B cell (primary cell): Measurements from ENCODE around the gene NAALADL1. TPM values are rescaled to one million over a fixed set of nuclear protein-coding genes. Genes with fewer than 3 reads are reported as not detected.

Experiments used
- ATAC-seq: fragments of 200-7000 bp; cut with Tn5 transposase; one replicate; pipeline ENCODE4 v1.10.0; 2021; ENCODE audit warnings: low read depth, mild to moderate bottlenecking, moderate number of reproducible peaks, moderate library complexity
- CTCF ChIA-PET: fragments of 350-600 bp; sonication (Branson Sonifier 250); formaldehyde crosslinking; loops from one replicate; lab custom pipeline; 2021; ENCODE audit warnings: antibody characterized with exemption, inconsistent platforms; lab: Charles Lee
- POLR2A ChIA-PET: fragments of 350-600 bp; sonication (Branson Sonifier 250); formaldehyde crosslinking; loops from one replicate; lab custom pipeline; 2021; ENCODE audit warnings: antibody characterized with exemption; lab: Charles Lee
- DNase-seq: peaks from one replicate; pipeline ENCODE4 v3.0.0; 2013
- H2AFZ ChIP-seq: 2 replicates; pipeline ENCODE4 v1.6.1; 2012; ENCODE audit warnings: mild to moderate bottlenecking, low read depth, low read length; ENCODE audit not compliant: insufficient read depth, poor library complexity, severe bottlenecking
- H3K27ac ChIP-seq, 2 donors: 1 replicate in 1 of 2; 2 replicates in 1 of 2; pipeline ENCODE4 v1.5.1; 2012 to 2013; ENCODE audit warnings: low read length in 2 of 2, mild to moderate bottlenecking in 2 of 2, moderate library complexity in 1 of 2
- H3K27me3 ChIP-seq, 4 experiments: fragments of 200-600 bp in 1 of 4; sonication (generic) in 1 of 4; replicated peaks in 1 of 4; 1 replicate in 2 of 4; 2 replicates in 2 of 4; pipeline versions ENCODE4 v1.6.1 to v1.7.0; 2013 to 2016; ENCODE audit warnings: low read length in 3 of 4, mild to moderate bottlenecking in 2 of 4, mixed read lengths in 1 of 4, moderate library complexity in 1 of 4; ENCODE audit not compliant: insufficient read depth in 4 of 4, control insufficient read depth in 3 of 4; ENCODE audit errors: control extremely low read depth in 1 of 4
- H3K36me3 ChIP-seq, 2 experiments: replicated peaks in 1 of 2; 1 replicate in 1 of 2; 2 replicates in 1 of 2; pipeline versions ENCODE4 v1.6.1 to v1.7.1; 2013; ENCODE audit warnings: low read length in 1 of 2; ENCODE audit not compliant: insufficient read depth in 2 of 2, control insufficient read depth in 1 of 2; ENCODE audit errors: control extremely low read depth in 1 of 2, extremely low read depth in 1 of 2
- H3K4me1 ChIP-seq, 2 donors: fragments of 200-600 bp in 1 of 2; sonication (generic) in 1 of 2; 1 replicate in 1 of 2; 2 replicates in 1 of 2; pipeline versions ENCODE4 v1.5.1 to v1.6.1; 2013 to 2017; ENCODE audit warnings: low read length in 2 of 2; ENCODE audit not compliant: control insufficient read depth in 2 of 2, insufficient read depth in 2 of 2
- H3K4me2 ChIP-seq: replicated peaks from 2 replicates; pipeline ENCODE3; 2012; ENCODE audit warnings: mild to moderate bottlenecking, low read depth, low read length; ENCODE audit not compliant: poor library complexity, severe bottlenecking
- H3K4me3 ChIP-seq, 5 experiments: fragments of 200-600 bp in 1 of 5; sonication (generic) in 1 of 5; 1 replicate in 3 of 5; 2 replicates in 2 of 5; pipeline versions ENCODE4 v1.5.1 to v1.7.0; 2011 to 2016; ENCODE audit warnings: low read length in 4 of 5, mild to moderate bottlenecking in 4 of 5, low read depth in 2 of 5, control low read depth in 1 of 5, moderate library complexity in 1 of 5; ENCODE audit not compliant: insufficient read depth in 1 of 5; ENCODE audit errors: control extremely low read depth in 1 of 5, extremely low read depth in 1 of 5
- H3K79me2 ChIP-seq: fragments of 200-600 bp; sonication (generic); one replicate; pipeline ENCODE4 v1.6.0; 2016; ENCODE audit warnings: low read length; ENCODE audit not compliant: control insufficient read depth, insufficient read depth
- H3K9ac ChIP-seq: fragments of 200-600 bp; sonication (generic); 2 replicates; pipeline ENCODE4 v1.6.1; 2017; ENCODE audit warnings: mild to moderate bottlenecking, low read length, moderate library complexity
- H3K9me3 ChIP-seq, 3 donors: one replicate each; pipeline versions ENCODE4 v1.6.1 to v1.7.1; 2013; ENCODE audit warnings: low read length in 2 of 3; ENCODE audit not compliant: control insufficient read depth in 2 of 3, insufficient read depth in 1 of 3; ENCODE audit errors: control extremely low read depth in 1 of 3
- H4K20me1 ChIP-seq: 2 replicates; pipeline ENCODE4 v1.6.0; 2012; ENCODE audit warnings: mild to moderate bottlenecking, low read length; ENCODE audit not compliant: insufficient read depth, control insufficient read depth, poor library complexity, severe bottlenecking
- H3K27ac Mint-ChIP-seq: one replicate; pipeline ENCODE4 v1.8.0; 2021; ENCODE audit warnings: mixed read lengths
- H3K27me3 Mint-ChIP-seq: one replicate; pipeline ENCODE4 v1.8.0; 2021; ENCODE audit warnings: mixed read lengths
- H3K4me1 Mint-ChIP-seq: one replicate; pipeline ENCODE4 v1.8.0; 2021; ENCODE audit warnings: mixed read lengths
- H3K4me3 Mint-ChIP-seq: one replicate; pipeline ENCODE4 v1.8.0; 2021; ENCODE audit warnings: mixed read lengths
- H3K9me3 Mint-ChIP-seq: one replicate; pipeline ENCODE4 v1.8.0; 2022; ENCODE audit warnings: mixed read lengths; ENCODE audit not compliant: insufficient read depth
- EZH2 ChIP-seq: IDR thresholded peaks from 2 replicates; pipeline ENCODE4 v1.6.1; 2012; ENCODE audit warnings: borderline replicate concordance, low read depth, mild to moderate bottlenecking, moderate library complexity, low read length; ENCODE audit not compliant: insufficient read depth, poor library complexity, severe bottlenecking
- WGBS: methylation state at CpG from one replicate; pipeline ENCODE4 v1.1.5; 2013; ENCODE audit warnings: missing lambda C conversion rate; ENCODE audit not compliant: insufficient coverage; 5-methylcytosine and 5-hydroxymethylcytosine counted together
- intact Hi-C: fragments of 100-400 bp; cut with micrococcal nuclease; formaldehyde crosslinking; loops from one replicate; pipeline ENCODE4 v1.10.0; 2022
- polyA plus RNA-seq: library from polyadenylated mRNA; depleted of rRNA; stranded (reverse); fragments of >200 nt; gene quantifications from 2 replicates; pipeline ENCODE4 v1.2.3, GENCODE V29; 2012
- small RNA-seq: library from RNA; depleted of rRNA; stranded (forward); fragments of <200 nt; gene quantifications from one replicate; pipeline ENCODE3, GENCODE V24; 2012; ENCODE audit warnings: low replicate concordance, low read depth; ENCODE audit not compliant: insufficient read length
- total RNA-seq, 2 donors: library from RNA; stranded (reverse); fragments of 120-200 nt in 1 of 2; gene quantifications; 1 replicate in 1 of 2; 2 replicates in 1 of 2; pipeline versions ENCODE4 v1.2.3 to v1.2.4, GENCODE V29; 2013 to 2022
- TF ChIP-seq, protein P1 (sequence below): fragments of 200-600 bp; IDR thresholded peaks from one replicate; pipeline ENCODE4 v1.8.0; 2022; ENCODE audit warnings: antibody characterized with exemption, mild to moderate bottlenecking

The NAALADL1 gene
- total and polyA plus RNA-seq, 2 donors (not counting 1 experiment from before 2014, with no cell fraction given): 23.0 to 40.2 TPM

GRCh38 chr11:64996327-64996709 lies 62.0 kb downstream of the NAALADL1 start:
- no peak for TF ChIP-seq EZH2
- TF ChIP-seq, protein P1, sequence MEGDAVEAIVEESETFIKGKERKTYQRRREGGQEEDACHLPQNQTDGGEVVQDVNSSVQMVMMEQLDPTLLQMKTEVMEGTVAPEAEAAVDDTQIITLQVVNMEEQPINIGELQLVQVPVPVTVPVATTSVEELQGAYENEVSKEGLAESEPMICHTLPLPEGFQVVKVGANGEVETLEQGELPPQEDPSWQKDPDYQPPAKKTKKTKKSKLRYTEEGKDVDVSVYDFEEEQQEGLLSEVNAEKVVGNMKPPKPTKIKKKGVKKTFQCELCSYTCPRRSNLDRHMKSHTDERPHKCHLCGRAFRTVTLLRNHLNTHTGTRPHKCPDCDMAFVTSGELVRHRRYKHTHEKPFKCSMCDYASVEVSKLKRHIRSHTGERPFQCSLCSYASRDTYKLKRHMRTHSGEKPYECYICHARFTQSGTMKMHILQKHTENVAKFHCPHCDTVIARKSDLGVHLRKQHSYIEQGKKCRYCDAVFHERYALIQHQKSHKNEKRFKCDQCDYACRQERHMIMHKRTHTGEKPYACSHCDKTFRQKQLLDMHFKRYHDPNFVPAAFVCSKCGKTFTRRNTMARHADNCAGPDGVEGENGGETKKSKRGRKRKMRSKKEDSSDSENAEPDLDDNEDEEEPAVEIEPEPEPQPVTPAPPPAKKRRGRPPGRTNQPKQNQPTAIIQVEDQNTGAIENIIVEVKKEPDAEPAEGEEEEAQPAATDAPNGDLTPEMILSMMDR: no peak
- POLR2A ChIA-PET: interaction anchor here (1.1 to 1.5 kb wide), 2 partner anchors 12 to 138 kb away, joined by 3 to 5 read pairs; no protein-coding TSS in a partner anchor
- Histone ChIP-seq H3K4me2 (peak overlapping the region; percentile 84), H3K4me1 (peaks cover 20 to 22% of the 10 kb centered on the region in 2 donors), H3K36me3 (no peaks in the 10 kb centered on the region), H3K79me2 (no peaks in the 10 kb centered on the region), H3K4me3 (peak overlapping the region in 4 of 5 experiments; percentile 42 to 67 (median 53)), H4K20me1 (no peaks in the 10 kb centered on the region), H3K27me3 (no peaks in the 10 kb centered on the region), H3K9me3 (no peaks in the 10 kb centered on the region), H3K27ac (peak overlapping the region in 1 of 2 donors; percentile 60), H2AFZ (peak overlapping the region; percentile 86), H3K9ac (peak overlapping the region; percentile 70)
- no peak for ATAC-seq
- CTCF ChIA-PET: interaction anchor here (0.6 to 4.0 kb wide), 11 partner anchors 10 to 479 kb away, joined by 3 to 24 read pairs (median 4); partner anchors contain the start of genes ARL2 and CDC42BPG
- Mint-ChIP-seq H3K27ac (peak overlapping the region; percentile 74), H3K27me3 (no peaks in the 10 kb centered on the region), H3K4me1 (peaks cover 30% of the 10 kb centered on the region), H3K9me3 (no peaks in the 10 kb centered on the region), H3K4me3 (peak overlapping the region; percentile 77)
- 42% methylated on average over 11 of the region's 11 CpGs for WGBS
- no peak for DNase-seq
- intact Hi-C loops: no loop called here

Small RNAs within 50 kb of the gene (small RNA-seq; reads per million reads assigned to genes)
- gene MIR6879 (not detected), gene SNX15 (not detected)

Other genes starting within 250 kb of the NAALADL1 start
- 46.3 and 48.2 TPM in 2 replicates for gene MEN1, start 248.0 kb downstream of the NAALADL1 start, total RNA-seq
- gene MEN1, start 248.0 kb downstream of the NAALADL1 start, polyA plus RNA-seq: 68.5 and 71.5 TPM in 2 replicates
- gene CDC42BPG, start 213.9 kb downstream of the NAALADL1 start, total RNA-seq: 8.7 and 9.3 TPM in 2 replicates
- 3.7 and 4.4 TPM in 2 replicates for gene CDC42BPG, start 213.9 kb downstream of the NAALADL1 start, polyA plus RNA-seq
- gene EHD1, start 179.9 kb downstream of the NAALADL1 start, total RNA-seq: 249 and 280 TPM in 2 replicates
- gene EHD1, start 179.9 kb downstream of the NAALADL1 start, polyA plus RNA-seq: 208 and 223 TPM in 2 replicates
- gene ATG2A, start 141.3 kb downstream of the NAALADL1 start, total RNA-seq: 38.6 and 43.4 TPM in 2 replicates
- 24.3 and 32.8 TPM in 2 replicates for gene ATG2A, start 141.3 kb downstream of the NAALADL1 start, polyA plus RNA-seq
- gene PPP2R5B, start 133.9 kb downstream of the NAALADL1 start, total RNA-seq: 22.6 and 24.2 TPM in 2 replicates
- gene PPP2R5B, start 133.9 kb downstream of the NAALADL1 start, polyA plus RNA-seq: 24.3 and 30.5 TPM in 2 replicates
- gene GPHA2, start 122.7 kb downstream of the NAALADL1 start, total RNA-seq: 0.39 TPM in 1 of 2 replicates, not detected in the other
- 1.2 and 2.8 TPM in 2 replicates for gene GPHA2, start 122.7 kb downstream of the NAALADL1 start, polyA plus RNA-seq
- 0.71 and 0.95 TPM in 2 replicates for gene MAJIN, start 86.4 kb downstream of the NAALADL1 start, total RNA-seq
- gene MAJIN, start 86.4 kb downstream of the NAALADL1 start, polyA plus RNA-seq: 1.2 and 2.4 TPM in 2 replicates
- gene BATF2, start 61.6 kb downstream of the NAALADL1 start, total RNA-seq: 0.51 and 0.62 TPM in 2 replicates
- gene BATF2, start 61.6 kb downstream of the NAALADL1 start, polyA plus RNA-seq: 0.39 and 1.7 TPM in 2 replicates
- 43.4 and 44.4 TPM in 2 replicates for gene ARL2, start 44.4 kb downstream of the NAALADL1 start, total RNA-seq
- 25.9 and 53.6 TPM in 2 replicates for gene ARL2, start 44.4 kb downstream of the NAALADL1 start, polyA plus RNA-seq
- gene SNX15, start 31.1 kb downstream of the NAALADL1 start, total RNA-seq: 28.5 and 30.4 TPM in 2 replicates
- 20.0 and 26.0 TPM in 2 replicates for gene SNX15, start 31.1 kb downstream of the NAALADL1 start, polyA plus RNA-seq
- gene SAC3D1, start 17.3 kb downstream of the NAALADL1 start, total RNA-seq: 5.9 and 7.5 TPM in 2 replicates
- 2.4 and 6.0 TPM in 2 replicates for gene SAC3D1, start 17.3 kb downstream of the NAALADL1 start, polyA plus RNA-seq
- 0.78 and 1.4 TPM in 2 replicates for gene CDCA5, start 25.5 kb upstream of the NAALADL1 start, total RNA-seq
- 1.1 and 1.3 TPM in 2 replicates for gene CDCA5, start 25.5 kb upstream of the NAALADL1 start, polyA plus RNA-seq
- gene ZFPL1, start 25.7 kb upstream of the NAALADL1 start, total RNA-seq: 47.9 and 57.3 TPM in 2 replicates
- 66.7 and 79.2 TPM in 2 replicates for gene ZFPL1, start 25.7 kb upstream of the NAALADL1 start, polyA plus RNA-seq
- gene VPS51, start 37.7 kb upstream of the NAALADL1 start, total RNA-seq: 223 and 225 TPM in 2 replicates
- gene VPS51, start 37.7 kb upstream of the NAALADL1 start, polyA plus RNA-seq: 204 and 206 TPM in 2 replicates
- gene TM7SF2, start 53.3 kb upstream of the NAALADL1 start, total RNA-seq: 28.5 and 35.3 TPM in 2 replicates
- gene TM7SF2, start 53.3 kb upstream of the NAALADL1 start, polyA plus RNA-seq: 22.8 and 23.9 TPM in 2 replicates
- gene ZNHIT2, start 59.1 kb upstream of the NAALADL1 start, total RNA-seq: 14.1 and 14.5 TPM in 2 replicates
- 2.0 and 6.2 TPM in 2 replicates for gene ZNHIT2, start 59.1 kb upstream of the NAALADL1 start, polyA plus RNA-seq
- 1,288 and 1,318 TPM in 2 replicates for gene FAU, start 63.6 kb upstream of the NAALADL1 start, total RNA-seq
- 1,483 and 1,559 TPM in 2 replicates for gene FAU, start 63.6 kb upstream of the NAALADL1 start, polyA plus RNA-seq
- gene MRPL49, start 63.8 kb upstream of the NAALADL1 start, total RNA-seq: 48.5 and 58.5 TPM in 2 replicates
- 39.6 and 46.8 TPM in 2 replicates for gene MRPL49, start 63.8 kb upstream of the NAALADL1 start, polyA plus RNA-seq
- 187 and 188 TPM in 2 replicates for gene SYVN1, start 76.0 kb upstream of the NAALADL1 start, total RNA-seq
- gene SYVN1, start 76.0 kb upstream of the NAALADL1 start, polyA plus RNA-seq: 250 and 282 TPM in 2 replicates
- gene SPDYC, start 111.7 kb upstream of the NAALADL1 start, total RNA-seq: not detected in 2 replicates
- gene SPDYC, start 111.7 kb upstream of the NAALADL1 start, polyA plus RNA-seq: not detected in 2 replicates
- gene CAPN1, start 123.4 kb upstream of the NAALADL1 start, total RNA-seq: 192 and 202 TPM in 2 replicates
- gene CAPN1, start 123.4 kb upstream of the NAALADL1 start, polyA plus RNA-seq: 175 and 192 TPM in 2 replicates
- 28.7 and 33.2 TPM in 2 replicates for gene POLA2, start 203.4 kb upstream of the NAALADL1 start, total RNA-seq
- 11.0 and 13.0 TPM in 2 replicates for gene POLA2, start 203.4 kb upstream of the NAALADL1 start, polyA plus RNA-seq